Activated CD4-positive, alpha-beta memory T cell treated with anti-CD3 and anti-CD28 coated beads for 36 hours (primary cell): ENCODE results near the gene NOC2L. TPM values are rescaled to one million over a fixed set of nuclear protein-coding genes. Genes with fewer than 3 reads are reported as not detected.

Experiments used
- CTCF ChIA-PET: fragments of 350-600 bp; sonication (Branson Sonifier 250); formaldehyde crosslinking; loops from one replicate; lab custom pipeline; 2021; ENCODE audit warnings: antibody characterized with exemption, inconsistent platforms; lab: Charles Lee
- POLR2A ChIA-PET: fragments of 350-600 bp; sonication (Branson Sonifier 250); formaldehyde crosslinking; loops from one replicate; lab custom pipeline; 2021; ENCODE audit warnings: antibody characterized with exemption; lab: Charles Lee
- DNase-seq: peaks from one replicate; pipeline ENCODE4 v3.0.0-alpha.2; 2020
- H3K27ac Mint-ChIP-seq: one replicate; pipeline ENCODE4 v1.8.0; 2021; ENCODE audit warnings: mixed read lengths
- H3K27me3 Mint-ChIP-seq: one replicate; pipeline ENCODE4 v1.8.0; 2021; ENCODE audit warnings: mixed read lengths
- H3K36me3 Mint-ChIP-seq: one replicate; pipeline ENCODE4 v1.8.0; 2021; ENCODE audit warnings: mixed read lengths
- H3K4me1 Mint-ChIP-seq: one replicate; pipeline ENCODE4 v1.8.0; 2021; ENCODE audit warnings: low read depth, mixed read lengths
- H3K4me3 Mint-ChIP-seq: one replicate; pipeline ENCODE4 v1.8.0; 2021; ENCODE audit warnings: mild to moderate bottlenecking, mixed read lengths
- H3K9me3 Mint-ChIP-seq: one replicate; pipeline ENCODE4 v1.8.0; 2021; ENCODE audit warnings: mixed read lengths
- intact Hi-C: fragments of 100-400 bp; cut with micrococcal nuclease; formaldehyde crosslinking; loops from one replicate; pipeline ENCODE4 v1.15.1; 2023
- total RNA-seq, 2 experiments: library from RNA; stranded (reverse); gene quantifications; one replicate each; pipeline ENCODE4 v1.2.3, GENCODE V29; 2021

Gene NOC2L
- total RNA-seq, 2 experiments from 2014 or later: 111 to 117 TPM

- Mint-ChIP-seq H3K4me3 (no peak overlapping the region), H3K36me3 (no peaks in the 10 kb centered on the region), H3K27me3 (peaks cover 33% of the 10 kb centered on the region), H3K4me1 (peaks cover 11% of the 10 kb centered on the region), H3K9me3 (no peaks in the 10 kb centered on the region), H3K27ac (no peak overlapping the region)
- no peak for DNase-seq
- ChIA-PET POLR2A (no interaction called here), CTCF (no interaction called here)
- intact Hi-C loops: no loop called here
Observed at GRCh38 chr1:935751-936231, 23.3 kb downstream of the NOC2L start.

- DNase-seq: no peak
- Mint-ChIP-seq H3K27ac (no peak overlapping the region), H3K27me3 (peaks cover 30% of the 10 kb centered on the region), H3K36me3 (no peaks in the 10 kb centered on the region), H3K9me3 (no peaks in the 10 kb centered on the region), H3K4me3 (no peak overlapping the region), H3K4me1 (peaks cover 8% of the 10 kb centered on the region)
- CTCF ChIA-PET: no interaction called here
- intact Hi-C loops: no loop called here
- POLR2A ChIA-PET: no interaction called here
Observed at GRCh38 chr1:934991-935750, 23.9 kb downstream of the NOC2L start.

GRCh38 chr1:933603-933940, 25.5 kb downstream of the NOC2L start:
- Mint-ChIP-seq H3K9me3 (no peaks in the 10 kb centered on the region), H3K4me3 (no peak overlapping the region), H3K4me1 (peaks cover 8% of the 10 kb centered on the region), H3K36me3 (no peaks in the 10 kb centered on the region), H3K27ac (no peak overlapping the region), H3K27me3 (peaks cover 27% of the 10 kb centered on the region)
- DNase-seq: no peak
- intact Hi-C loops: no loop called here
- CTCF ChIA-PET: no interaction called here
- POLR2A ChIA-PET: interaction anchor here (0.8 kb wide), 1 partner anchor 10 kb away, joined by 3 read pairs; no protein-coding TSS in a partner anchor

GRCh38 chr1:932776-933602, 26.1 kb downstream of the NOC2L start:
- ChIA-PET CTCF (no interaction called here), POLR2A (interaction anchor here (0.8 kb wide), 1 partner anchor 11 kb away, joined by 3 read pairs; no protein-coding TSS in a partner anchor)
- Mint-ChIP-seq H3K36me3 (no peaks in the 10 kb centered on the region), H3K4me1 (peaks cover 8% of the 10 kb centered on the region), H3K27ac (no peak overlapping the region), H3K27me3 (peaks cover 21% of the 10 kb centered on the region), H3K4me3 (no peak overlapping the region), H3K9me3 (no peaks in the 10 kb centered on the region)
- intact Hi-C loops: no loop called here
- no peak for DNase-seq

- intact Hi-C loops: no loop called here
- ChIA-PET CTCF (no interaction called here), POLR2A (no interaction called here)
- Mint-ChIP-seq H3K4me1 (peaks cover 8% of the 10 kb centered on the region), H3K27ac (no peak overlapping the region), H3K36me3 (no peaks in the 10 kb centered on the region), H3K27me3 (peaks cover 22% of the 10 kb centered on the region), H3K4me3 (no peak overlapping the region), H3K9me3 (no peaks in the 10 kb centered on the region)
- DNase-seq: no peak
Observed at GRCh38 chr1:932173-932510, 26.9 kb downstream of the NOC2L start.

GRCh38 chr1:931380-932172, 27.5 kb downstream of the NOC2L start:
- H3K4me3 Mint-ChIP-seq: no peak overlapping the region
- POLR2A ChIA-PET: no interaction called here
- no peak overlapping the region for H3K27ac Mint-ChIP-seq
- H3K4me1 Mint-ChIP-seq: peaks cover 8% of the 10 kb centered on the region
- no peaks in the 10 kb centered on the region for H3K9me3 Mint-ChIP-seq
- CTCF ChIA-PET: no interaction called here
- peaks cover 25% of the 10 kb centered on the region for H3K27me3 Mint-ChIP-seq
- no peaks in the 10 kb centered on the region for H3K36me3 Mint-ChIP-seq
- intact Hi-C loops: no loop called here
- DNase-seq: no peak

- CTCF ChIA-PET: no interaction called here
Observed at GRCh38 chr1:930633-931138, 28.4 kb downstream of the NOC2L start.

GRCh38 chr1:929712-930632, 29.1 kb downstream of the NOC2L start:
- Mint-ChIP-seq H3K9me3 (no peaks in the 10 kb centered on the region), H3K27ac (no peak overlapping the region), H3K27me3 (peaks cover 28% of the 10 kb centered on the region), H3K36me3 (no peaks in the 10 kb centered on the region), H3K4me3 (no peak overlapping the region), H3K4me1 (peaks cover 2% of the 10 kb centered on the region)
- ChIA-PET POLR2A (interaction anchor here (0.7 kb wide), 1 partner anchor 11 kb away, joined by 3 read pairs; no protein-coding TSS in a partner anchor), CTCF (no interaction called here)
- no peak for DNase-seq
- intact Hi-C loops: no loop called here

More at GRCh38 chr1:930633-931138, 28.4 kb downstream of the NOC2L start:
- intact Hi-C loops: no loop called here
- Mint-ChIP-seq H3K27me3 (peaks cover 33% of the 10 kb centered on the region), H3K4me1 (peaks cover 8% of the 10 kb centered on the region), H3K27ac (no peak overlapping the region), H3K9me3 (no peaks in the 10 kb centered on the region), H3K4me3 (no peak overlapping the region), H3K36me3 (no peaks in the 10 kb centered on the region)
- DNase-seq: no peak
- POLR2A ChIA-PET: no interaction called here

GRCh38 chr1:928825-929661, 30.0 kb downstream of the NOC2L start:
- peaks cover 26% of the 10 kb centered on the region for H3K27me3 Mint-ChIP-seq
- no peak overlapping the region for H3K27ac Mint-ChIP-seq
- CTCF ChIA-PET: no interaction called here
- intact Hi-C loops: no loop called here
- no peak overlapping the region for H3K4me3 Mint-ChIP-seq
- no peaks in the 10 kb centered on the region for H3K36me3 Mint-ChIP-seq
- no peaks in the 10 kb centered on the region for H3K4me1 Mint-ChIP-seq
- H3K9me3 Mint-ChIP-seq: no peaks in the 10 kb centered on the region
- POLR2A ChIA-PET: interaction anchor here (0.7 kb wide), 1 partner anchor 12 kb away, joined by 3 read pairs; no protein-coding TSS in a partner anchor
- no peak for DNase-seq

- no peak overlapping the region for H3K4me3 Mint-ChIP-seq
- no peaks in the 10 kb centered on the region for H3K36me3 Mint-ChIP-seq
- ChIA-PET CTCF (interaction anchor here (0.6 kb wide), 1 partner anchor 58 kb away, joined by 3 read pairs; no protein-coding TSS in a partner anchor), POLR2A (no interaction called here)
- no peak overlapping the region for H3K27ac Mint-ChIP-seq
- DNase-seq: no peak
- intact Hi-C loops: no loop called here
- no peaks in the 10 kb centered on the region for H3K9me3 Mint-ChIP-seq
- peaks cover 6% of the 10 kb centered on the region for H3K4me1 Mint-ChIP-seq
- peaks cover 29% of the 10 kb centered on the region for H3K27me3 Mint-ChIP-seq
Observed at GRCh38 chr1:927748-928147, 31.3 kb downstream of the NOC2L start.
